BLaER1 treated with 17β-estradiol and CSF1 and Interleukin-3, amounts not matched to agents 10 nM and 100 nM (cell line): ENCODE measurements around the gene LSAMP.
A peak's percentile ranks its signal among the peaks of the same experiment; 100 is the strongest.
"Not testable (repeated sequence)": the region's sequence is repeated elsewhere in the genome, so short reads cannot be mapped to it uniquely, and the experiment has no call there.

Source experiments
- H3K27ac ChIP-seq, 11 experiments: shearing (Covaris generic); formaldehyde crosslinking; 2 replicates each; pipeline ENCODE4 v1.8.1; 2022
- H3K27me3 ChIP-seq, 11 experiments: shearing (Covaris generic); formaldehyde crosslinking; 2 replicates each; pipeline ENCODE4 v1.8.1; 2022
- H3K36me3 ChIP-seq, 11 experiments: shearing (Covaris generic); formaldehyde crosslinking; 2 replicates each; pipeline ENCODE4 v1.8.1; 2022
- H3K4me1 ChIP-seq, 10 experiments: shearing (Covaris generic); formaldehyde crosslinking; 2 replicates each; pipeline ENCODE4 v1.8.1; 2022
- H3K4me2 ChIP-seq, 11 experiments: shearing (Covaris generic); formaldehyde crosslinking; 2 replicates each; pipeline ENCODE4 v1.8.1; 2022
- H3K4me3 ChIP-seq, 10 experiments: shearing (Covaris generic); formaldehyde crosslinking; 2 replicates each; pipeline ENCODE4 v1.8.1; 2022
- H3K9ac ChIP-seq, 11 experiments: shearing (Covaris generic); formaldehyde crosslinking; 2 replicates each; pipeline ENCODE4 v1.8.1; 2022
- H3K9me3 ChIP-seq, 11 experiments: shearing (Covaris generic); formaldehyde crosslinking; replicated peaks in 1 of 11; 2 replicates each; pipeline ENCODE4 v1.8.1; 2022
- H4K20me1 ChIP-seq, 11 experiments: shearing (Covaris generic); formaldehyde crosslinking; 2 replicates each; pipeline ENCODE4 v1.8.1; 2022
- Cebpa-rat ChIP-seq, 11 experiments: shearing (Covaris generic); IDR thresholded peaks; 2 replicates each; pipeline ENCODE4 v1.8.1; 2022

LSAMP gene

DNA sequence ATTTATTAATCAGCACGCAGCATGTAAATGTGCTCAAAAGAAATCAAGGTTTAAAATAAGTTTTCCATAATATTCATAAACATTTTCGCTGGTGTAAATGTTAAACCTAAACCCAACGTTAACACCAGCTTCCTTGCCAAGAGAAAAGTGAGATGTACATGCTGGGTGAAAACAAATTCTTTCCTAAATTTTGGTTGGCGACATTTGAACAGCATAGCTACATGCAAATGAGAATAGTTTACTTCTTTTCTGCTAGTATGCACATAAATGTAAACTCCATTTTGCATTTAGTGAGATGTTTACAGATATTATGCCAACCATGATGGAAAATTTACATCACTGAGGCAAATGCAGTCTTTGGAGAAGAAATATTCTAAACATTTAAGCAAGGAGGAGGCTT is 639.8 kb downstream of the LSAMP start:
- Histone ChIP-seq H3K4me3 (no peak overlapping the region), H3K9ac (no peak overlapping the region), H3K27me3 (no peaks in the 10 kb centered on the region), H3K9me3 (no peaks in the 10 kb centered on the region), H3K4me2 (no peak overlapping the region), H3K4me1 (no peaks in the 10 kb centered on the region), H3K27ac (no peak overlapping the region), H4K20me1 (no peaks in the 10 kb centered on the region), H3K36me3 (no peaks in the 10 kb centered on the region)
- no peak for TF ChIP-seq Cebpa-rat (IDR thresholded peaks at IDR 0.05)

DNA sequence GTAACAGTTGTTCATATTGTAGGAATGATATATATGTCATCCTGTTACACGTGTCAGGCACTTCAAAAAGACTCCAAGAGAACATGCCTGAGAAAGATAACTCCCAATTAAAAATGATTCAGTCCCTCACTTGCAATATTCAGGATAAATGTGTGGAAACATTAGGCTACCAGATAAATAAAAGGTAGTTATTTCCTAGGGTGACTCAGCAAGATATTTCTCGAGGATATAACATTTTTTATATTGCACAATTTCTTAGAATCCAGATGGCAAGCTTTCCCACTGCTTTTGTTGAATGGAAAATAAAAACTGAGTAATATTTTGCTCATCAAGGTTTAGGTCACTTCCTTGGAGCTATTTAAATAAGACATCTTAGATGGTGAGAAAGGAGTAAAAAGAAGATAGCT is 640.6 kb downstream of the LSAMP start:
- Histone ChIP-seq H3K27ac (no peak overlapping the region), H3K9ac (no peak overlapping the region)

GRCh38 chr3:115804200-115804599 is 641.1 kb downstream of the LSAMP start:
- Histone ChIP-seq H3K4me1 (no peaks in the 10 kb centered on the region), H3K9me3 (no peaks in the 10 kb centered on the region), H3K36me3 (no peaks in the 10 kb centered on the region), H3K4me3 (no peak overlapping the region), H3K4me2 (no peak overlapping the region), H3K27ac (no peak overlapping the region), H4K20me1 (no peaks in the 10 kb centered on the region), H3K27me3 (no peaks in the 10 kb centered on the region), H3K9ac (no peak overlapping the region)
- TF ChIP-seq Cebpa-rat (IDR thresholded peaks at IDR 0.05), result no peak

More for the DNA sequence above, 640.6 kb downstream of the LSAMP start:
- Histone ChIP-seq H3K4me2 (no peak overlapping the region), H3K4me3 (no peak overlapping the region), H3K4me1 (no peaks in the 10 kb centered on the region), H3K36me3 (no peaks in the 10 kb centered on the region), H4K20me1 (no peaks in the 10 kb centered on the region), H3K9me3 (no peaks in the 10 kb centered on the region), H3K27me3 (no peaks in the 10 kb centered on the region)
- no peak for TF ChIP-seq Cebpa-rat (IDR thresholded peaks at IDR 0.05)

DNA sequence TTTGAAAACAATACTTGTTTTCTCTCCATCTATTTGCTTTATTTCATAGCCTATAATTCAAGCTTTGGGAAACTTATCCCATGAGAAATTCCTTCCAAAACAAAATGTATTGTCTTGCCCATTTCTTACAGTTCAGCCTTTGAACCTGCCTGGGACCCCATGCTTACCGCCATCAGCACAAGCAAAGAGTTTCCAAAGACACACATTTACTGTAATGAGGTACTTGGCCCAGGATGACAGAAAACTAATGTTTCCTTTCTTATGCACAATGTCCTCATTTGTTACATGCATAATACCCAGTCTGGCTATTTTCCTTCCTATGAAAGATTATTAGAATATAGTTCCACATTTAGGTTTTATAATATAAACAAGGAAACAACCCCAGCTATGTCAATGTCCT is 641.6 kb downstream of the LSAMP start:
- H3K4me2 ChIP-seq, result no peak overlapping the region
- H3K27ac ChIP-seq, result no peak overlapping the region
- no peak overlapping the region for H3K9ac ChIP-seq
- H3K9me3 ChIP-seq, result no peaks in the 10 kb centered on the region
- no peaks in the 10 kb centered on the region for H3K27me3 ChIP-seq
- no peaks in the 10 kb centered on the region for H3K36me3 ChIP-seq
- H3K4me3 ChIP-seq, result no peak overlapping the region
- no peak for TF ChIP-seq Cebpa-rat (IDR thresholded peaks at IDR 0.05)
- no peaks in the 10 kb centered on the region for H3K4me1 ChIP-seq
- H4K20me1 ChIP-seq, result no peaks in the 10 kb centered on the region

DNA sequence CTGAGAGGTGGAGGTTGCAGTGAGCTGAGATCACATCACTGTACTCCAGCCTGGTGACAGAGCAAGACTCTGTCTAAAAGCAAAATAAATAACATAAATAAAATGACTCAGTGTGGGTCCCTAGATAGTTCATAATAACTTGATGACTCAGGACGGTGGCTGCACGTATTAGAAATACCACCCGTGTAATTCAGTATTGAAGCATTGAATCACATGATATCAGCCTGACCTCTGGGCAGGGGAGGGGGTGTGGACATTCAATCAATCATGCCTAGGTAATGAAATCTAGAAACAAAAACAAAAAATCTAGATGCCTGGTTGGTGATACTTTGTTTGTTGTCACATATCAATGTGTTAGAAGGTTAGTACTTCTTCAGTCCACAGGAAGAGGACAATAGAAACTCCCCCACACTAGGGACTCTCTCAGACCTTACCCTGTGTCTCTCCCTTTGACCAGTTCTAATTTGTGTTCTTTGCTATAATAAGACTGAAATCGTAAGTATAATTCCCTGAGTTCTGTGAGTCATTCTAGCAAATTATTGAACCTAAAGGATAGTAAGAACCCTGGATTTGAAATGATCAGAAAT is 644.7 kb downstream of the LSAMP start:
- H3K4me3 ChIP-seq, result no peak overlapping the region
- no peak for TF ChIP-seq Cebpa-rat (IDR thresholded peaks at IDR 0.05)
- no peak overlapping the region for H3K27ac ChIP-seq
- H3K27me3 ChIP-seq, result no peaks in the 10 kb centered on the region
- H3K9ac ChIP-seq, result no peak overlapping the region
- H3K4me1 ChIP-seq, result no peaks in the 10 kb centered on the region
- no peaks in the 10 kb centered on the region for H3K9me3 ChIP-seq
- no peaks in the 10 kb centered on the region for H4K20me1 ChIP-seq
- H3K36me3 ChIP-seq, result no peaks in the 10 kb centered on the region
- no peak overlapping the region for H3K4me2 ChIP-seq

GRCh38 chr3:115800065-115800464 is 645.2 kb downstream of the LSAMP start:
- not testable (repeated sequence) for H3K4me3 ChIP-seq, H3K27ac ChIP-seq, H4K20me1 ChIP-seq, H3K9me3 ChIP-seq, H3K4me2 ChIP-seq, H3K36me3 ChIP-seq, H3K27me3 ChIP-seq, H3K9ac ChIP-seq, H3K4me1 ChIP-seq

DNA sequence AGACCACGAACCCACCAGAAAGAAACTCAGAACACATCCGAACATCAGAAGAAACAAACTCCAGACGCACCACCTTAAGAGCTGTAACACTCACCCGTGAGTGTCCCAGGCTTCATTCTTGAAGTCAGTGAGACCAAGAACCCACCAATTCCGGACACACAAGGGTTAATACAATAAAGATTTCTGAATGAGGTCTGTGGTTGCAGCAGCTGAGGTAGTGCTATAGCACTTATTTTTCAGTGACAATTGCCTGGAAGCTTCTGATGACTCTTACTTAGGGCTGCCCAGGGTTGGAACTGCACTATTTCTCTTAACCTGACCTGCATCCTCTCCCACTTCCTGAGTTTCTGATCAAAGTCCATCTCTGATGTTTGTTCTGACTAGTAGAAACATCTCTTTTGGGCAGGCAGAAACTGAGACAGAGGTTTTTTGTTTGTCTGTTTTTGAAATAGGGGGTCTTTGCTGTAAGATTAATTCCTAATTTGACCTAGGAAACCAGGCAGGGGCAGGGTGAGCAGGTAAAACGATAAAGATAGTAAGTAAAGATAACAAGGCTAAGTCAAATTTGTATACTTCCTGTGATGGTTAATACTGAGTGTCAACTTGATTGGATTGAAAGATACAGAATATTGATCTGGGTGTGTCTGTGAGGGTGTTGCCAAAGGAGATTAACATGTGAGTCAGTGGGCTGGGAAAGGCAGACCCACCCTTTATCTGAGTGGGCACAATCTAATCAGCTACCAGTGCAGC is 652.9 kb downstream of the LSAMP start:
- Histone ChIP-seq H4K20me1 (no peaks in the 10 kb centered on the region), H3K9me3 (peaks cover 0 to 3% (median 0%) of the 10 kb centered on the region in 11 experiments; a peak in 1 of 22 replicates), H3K9ac (no peak overlapping the region), H3K27me3 (no peaks in the 10 kb centered on the region), H3K4me3 (no peak overlapping the region), H3K36me3 (no peaks in the 10 kb centered on the region), H3K4me1 (peaks cover 0 to 9% (median 2%) of the 10 kb centered on the region in 10 experiments; a peak in 4 of 20 replicates), H3K27ac (no peak overlapping the region), H3K4me2 (no peak overlapping the region)
- TF ChIP-seq Cebpa-rat (IDR thresholded peaks at IDR 0.05), result no peak

- H3K4me1 ChIP-seq, H3K9me3 ChIP-seq, H3K27ac ChIP-seq, H3K36me3 ChIP-seq, H3K27me3 ChIP-seq, H3K9ac ChIP-seq, H3K4me2 ChIP-seq, H3K4me3 ChIP-seq, H4K20me1 ChIP-seq: not testable (repeated sequence)
These were observed 653.8 kb downstream of the LSAMP start for GRCh38 chr3:115791271-115792153.

DNA sequence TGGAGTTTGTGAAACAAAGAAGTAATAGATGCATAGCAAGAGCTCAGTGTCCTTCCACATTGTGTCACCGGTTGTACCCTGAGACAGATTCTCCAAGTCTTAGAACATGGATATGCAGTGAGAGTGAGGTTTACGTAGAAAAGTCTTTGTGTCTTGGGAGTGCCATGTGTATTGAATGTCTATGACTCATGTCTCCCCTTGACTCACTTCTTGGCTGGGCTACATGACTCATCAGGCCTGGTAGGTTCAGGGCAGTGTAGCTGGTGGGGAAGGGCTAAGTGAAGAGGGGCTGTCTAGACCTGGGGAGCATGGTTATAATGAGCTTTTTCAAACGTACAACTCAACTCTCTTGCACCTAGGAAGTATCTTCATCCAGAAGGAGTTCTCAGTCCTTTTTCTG is 654.5 kb downstream of the LSAMP start:
- Histone ChIP-seq H3K4me1 (peaks cover 0 to 9% (median 2%) of the 10 kb centered on the region in 10 experiments; a peak in 4 of 20 replicates), H3K4me2 (peak overlapping the region in 3 of 11 experiments; percentile 4 to 44 (median 24); a peak in 3 of 22 replicates)

More for the DNA sequence above, 654.5 kb downstream of the LSAMP start:
- no peaks in the 10 kb centered on the region for H3K36me3 ChIP-seq
- no peak for TF ChIP-seq Cebpa-rat (IDR thresholded peaks at IDR 0.05)
- H3K9me3 ChIP-seq, result peaks cover 0 to 3% (median 0%) of the 10 kb centered on the region in 11 experiments; a peak in 1 of 22 replicates
- H3K27ac ChIP-seq, result no peak overlapping the region
- H4K20me1 ChIP-seq, result no peaks in the 10 kb centered on the region
- no peaks in the 10 kb centered on the region for H3K27me3 ChIP-seq
- no peak overlapping the region for H3K9ac ChIP-seq
- no peak overlapping the region for H3K4me3 ChIP-seq
